Naive thymus-derived CD4-positive, alpha-beta T cell (primary cell): Measurements from ENCODE around the gene TMPRSS4. TPM values are rescaled to one million over a fixed set of nuclear protein-coding genes. Genes with fewer than 3 reads are reported as not detected.

Source experiments
- ATAC-seq: fragments of 150-1000 bp; cut with Tn5 transposase; 2 replicates; pipeline ENCODE4 v1.10.0; 2021; ENCODE audit warnings: mild to moderate bottlenecking, moderate library complexity
- CTCF ChIA-PET: fragments of 350-600 bp; sonication (Branson Sonifier 250); formaldehyde crosslinking; loops from one replicate; lab custom pipeline; 2021; ENCODE audit warnings: antibody characterized with exemption; lab: Charles Lee
- POLR2A ChIA-PET: fragments of 350-600 bp; sonication (Branson Sonifier 250); formaldehyde crosslinking; loops from one replicate; lab custom pipeline; 2021; ENCODE audit warnings: antibody characterized with exemption, inconsistent platforms; lab: Charles Lee
- DNase-seq, 9 donors: peaks; one replicate each; pipeline versions ENCODE4 v3.0.0 to v3.0.0-alpha.2; 2020 to 2022; ENCODE audit warnings: mixed read lengths in 1 of 9
- H3K27ac ChIP-seq: one replicate; pipeline ENCODE4 v1.7.0; 2013; ENCODE audit warnings: mild to moderate bottlenecking, low read depth, low read length, moderate library complexity
- H3K27me3 ChIP-seq, 2 donors: one replicate each; pipeline ENCODE4 v1.7.0; 2013; ENCODE audit warnings: low read length in 2 of 2, mild to moderate bottlenecking in 2 of 2, moderate library complexity in 2 of 2; ENCODE audit not compliant: control insufficient read depth in 2 of 2, insufficient read depth in 2 of 2
- H3K36me3 ChIP-seq, 3 experiments: 1 replicate in 2 of 3; 2 replicates in 1 of 3; pipeline ENCODE4 v1.7.0; 2013; ENCODE audit warnings: low read length in 3 of 3, mild to moderate bottlenecking in 3 of 3, moderate library complexity in 1 of 3; ENCODE audit not compliant: insufficient read depth in 3 of 3, control insufficient read depth in 2 of 3
- H3K4me1 ChIP-seq, 2 donors: one replicate each; pipeline ENCODE4 v1.7.0; 2013; ENCODE audit warnings: low read length in 2 of 2, mild to moderate bottlenecking in 2 of 2, moderate library complexity in 1 of 2; ENCODE audit not compliant: control insufficient read depth in 2 of 2, insufficient read depth in 2 of 2
- H3K4me3 ChIP-seq: 2 replicates; pipeline ENCODE4 v1.7.0; 2013; ENCODE audit warnings: mild to moderate bottlenecking, low read length
- H3K9me3 ChIP-seq, 3 experiments: 1 replicate in 2 of 3; 2 replicates in 1 of 3; pipeline ENCODE4 v1.7.0; 2013; ENCODE audit warnings: low read length in 3 of 3; ENCODE audit not compliant: control insufficient read depth in 2 of 3
- H3K27ac Mint-ChIP-seq, 9 donors: one replicate each; pipeline ENCODE4 v1.8.0; 2020 to 2022; ENCODE audit warnings: mixed read lengths in 9 of 9, mild to moderate bottlenecking in 8 of 9, moderate library complexity in 5 of 9, inconsistent platforms in 2 of 9
- H3K27me3 Mint-ChIP-seq, 5 donors: one replicate each; pipeline ENCODE4 v1.8.0; 2021 to 2022; ENCODE audit warnings: mixed read lengths in 5 of 5, mild to moderate bottlenecking in 1 of 5
- H3K36me3 Mint-ChIP-seq, 5 donors: one replicate each; pipeline ENCODE4 v1.8.0; 2020 to 2022; ENCODE audit warnings: mixed read lengths in 5 of 5, mild to moderate bottlenecking in 3 of 5, inconsistent platforms in 1 of 5
- H3K4me1 Mint-ChIP-seq, 7 donors: one replicate each; pipeline ENCODE4 v1.8.0; 2020 to 2022; ENCODE audit warnings: mixed read lengths in 7 of 7, mild to moderate bottlenecking in 3 of 7, inconsistent platforms in 1 of 7
- H3K4me3 Mint-ChIP-seq, 10 donors: one replicate each; pipeline ENCODE4 v1.8.0; 2020 to 2022; ENCODE audit warnings: mild to moderate bottlenecking in 10 of 10, mixed read lengths in 10 of 10, moderate library complexity in 6 of 10, inconsistent platforms in 2 of 10
- H3K9me3 Mint-ChIP-seq, 11 donors: one replicate each; pipeline ENCODE4 v1.8.0; 2020 to 2022; ENCODE audit warnings: mixed read lengths in 11 of 11, mild to moderate bottlenecking in 4 of 11, inconsistent platforms in 1 of 11, moderate library complexity in 1 of 11
- intact Hi-C, 2 donors: fragments of 100-400 bp; cut with micrococcal nuclease; formaldehyde crosslinking; loops; one replicate each; pipeline ENCODE4 v1.15.1; 2023
- polyA plus RNA-seq, 2 donors: library from polyadenylated mRNA; unstranded; fragments of 300-500 nt; fragmentation: Illumina TruSeq; gene quantifications; one replicate each; pipeline ENCODE4 v1.2.3, GENCODE V29; 2021
- total RNA-seq, 6 experiments: library from RNA in 5 of 6; stranded (reverse) in 5 of 6; gene quantifications; 1 replicate in 5 of 6; 2 replicates in 1 of 6; pipeline ENCODE4 v1.2.3 and lab custom pipeline; 2021 to 2026

TMPRSS4 gene
- total and polyA plus RNA-seq, 7 experiments from 2014 or later: not detected

DNA sequence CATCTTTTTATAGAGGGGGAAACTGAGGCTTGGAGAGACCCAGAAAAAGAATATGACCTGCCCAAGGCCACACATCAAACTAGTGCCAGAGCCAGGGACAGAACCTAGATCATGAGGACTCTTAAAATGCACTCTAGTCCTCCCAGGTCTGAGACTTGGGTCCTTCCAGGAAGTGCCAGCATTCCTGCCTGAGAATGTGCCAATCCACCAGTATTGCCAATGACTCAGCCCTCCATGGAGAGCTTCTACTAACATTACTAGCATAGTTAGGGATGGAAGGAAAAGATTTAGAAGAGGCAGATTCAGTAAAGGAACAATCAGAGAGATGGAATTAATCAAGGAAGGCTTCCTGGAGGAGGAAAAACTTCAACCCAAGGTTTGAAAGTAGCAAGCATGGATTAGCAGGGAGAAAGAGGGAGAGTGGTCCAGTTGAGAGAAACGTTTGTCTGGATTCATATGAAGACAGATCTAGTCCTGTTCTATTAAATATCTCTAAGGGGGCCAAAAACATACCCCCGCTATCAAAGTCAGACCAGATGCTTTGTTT lies 30.0 kb downstream of the TMPRSS4 start:
- CTCF ChIA-PET: no interaction called here
- intact Hi-C loops: no loop called here
- H3K4me1 Mint-ChIP-seq: peaks cover 0 to 2% (median 0%) of the 10 kb centered on the region in 7 donors
- H3K9me3 ChIP-seq: no peaks in the 10 kb centered on the region
- H3K27me3 ChIP-seq: no peaks in the 10 kb centered on the region
- H3K36me3 Mint-ChIP-seq: no peaks in the 10 kb centered on the region
- H3K4me3 ChIP-seq: no peak overlapping the region
- ATAC-seq: no peak
- H3K27ac ChIP-seq: no peak overlapping the region
- POLR2A ChIA-PET: no interaction called here
- no peaks in the 10 kb centered on the region for H3K4me1 ChIP-seq
- H3K27ac Mint-ChIP-seq: no peak overlapping the region
- no peak overlapping the region for H3K4me3 Mint-ChIP-seq
- no peak for DNase-seq
- H3K27me3 Mint-ChIP-seq: peaks cover 0 to 18% (median 4%) of the 10 kb centered on the region in 5 donors
- H3K9me3 Mint-ChIP-seq: no peaks in the 10 kb centered on the region
- no peaks in the 10 kb centered on the region for H3K36me3 ChIP-seq

DNA sequence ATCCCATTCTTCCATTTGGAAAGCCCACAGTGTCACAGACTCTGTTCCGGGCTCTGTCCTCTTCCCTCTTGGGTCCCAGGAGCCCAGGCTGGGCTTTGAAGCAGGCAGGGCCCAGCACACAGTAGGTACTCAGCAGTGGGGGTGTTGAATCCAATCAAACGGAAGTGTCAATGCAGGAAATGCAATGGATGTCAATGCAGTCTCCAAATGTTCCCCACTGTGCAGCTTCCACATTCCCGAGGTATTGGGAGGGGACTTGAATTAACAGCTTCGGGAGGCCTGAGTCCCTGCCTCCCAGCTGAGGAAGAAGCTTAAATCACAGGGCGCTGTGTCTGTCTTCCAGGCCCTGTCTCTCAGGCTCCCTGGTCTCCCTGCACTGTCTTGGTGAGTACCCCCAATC lies 31.6 kb downstream of the TMPRSS4 start:
- Histone ChIP-seq H3K9me3 (no peaks in the 10 kb centered on the region), H3K27me3 (no peaks in the 10 kb centered on the region), H3K4me3 (no peak overlapping the region), H3K27ac (no peak overlapping the region), H3K4me1 (no peaks in the 10 kb centered on the region), H3K36me3 (no peaks in the 10 kb centered on the region)
- Mint-ChIP-seq H3K27ac (no peak overlapping the region), H3K36me3 (no peaks in the 10 kb centered on the region), H3K4me1 (no peaks in the 10 kb centered on the region), H3K9me3 (no peaks in the 10 kb centered on the region), H3K4me3 (no peak overlapping the region), H3K27me3 (peaks cover 0 to 18% (median 8%) of the 10 kb centered on the region in 5 donors)
- POLR2A ChIA-PET: no interaction called here
- CTCF ChIA-PET: no interaction called here
- DNase-seq (no peak), ATAC-seq (no peak)
- intact Hi-C loops: no loop called here

- H3K4me1 Mint-ChIP-seq: peaks cover 0 to 3% (median 0%) of the 10 kb centered on the region in 7 donors
- DNase-seq (no peak), ATAC-seq (no peak)
- Histone ChIP-seq H3K4me3 (no peak overlapping the region), H3K27ac (no peak overlapping the region), H3K9me3 (no peaks in the 10 kb centered on the region), H3K4me1 (no peaks in the 10 kb centered on the region), H3K27me3 (no peaks in the 10 kb centered on the region), H3K36me3 (no peaks in the 10 kb centered on the region)
- H3K36me3 Mint-ChIP-seq: no peaks in the 10 kb centered on the region
- H3K27ac Mint-ChIP-seq: no peak overlapping the region
- intact Hi-C loops: no loop called here
- H3K4me3 Mint-ChIP-seq: no peak overlapping the region
- no peaks in the 10 kb centered on the region for H3K9me3 Mint-ChIP-seq
- H3K27me3 Mint-ChIP-seq: peaks cover 0 to 16% (median 9%) of the 10 kb centered on the region in 5 donors
- ChIA-PET CTCF (no interaction called here), POLR2A (no interaction called here)
Measured at GRCh38 chr11:118109231-118109630, 32.4 kb downstream of the TMPRSS4 start.

DNA sequence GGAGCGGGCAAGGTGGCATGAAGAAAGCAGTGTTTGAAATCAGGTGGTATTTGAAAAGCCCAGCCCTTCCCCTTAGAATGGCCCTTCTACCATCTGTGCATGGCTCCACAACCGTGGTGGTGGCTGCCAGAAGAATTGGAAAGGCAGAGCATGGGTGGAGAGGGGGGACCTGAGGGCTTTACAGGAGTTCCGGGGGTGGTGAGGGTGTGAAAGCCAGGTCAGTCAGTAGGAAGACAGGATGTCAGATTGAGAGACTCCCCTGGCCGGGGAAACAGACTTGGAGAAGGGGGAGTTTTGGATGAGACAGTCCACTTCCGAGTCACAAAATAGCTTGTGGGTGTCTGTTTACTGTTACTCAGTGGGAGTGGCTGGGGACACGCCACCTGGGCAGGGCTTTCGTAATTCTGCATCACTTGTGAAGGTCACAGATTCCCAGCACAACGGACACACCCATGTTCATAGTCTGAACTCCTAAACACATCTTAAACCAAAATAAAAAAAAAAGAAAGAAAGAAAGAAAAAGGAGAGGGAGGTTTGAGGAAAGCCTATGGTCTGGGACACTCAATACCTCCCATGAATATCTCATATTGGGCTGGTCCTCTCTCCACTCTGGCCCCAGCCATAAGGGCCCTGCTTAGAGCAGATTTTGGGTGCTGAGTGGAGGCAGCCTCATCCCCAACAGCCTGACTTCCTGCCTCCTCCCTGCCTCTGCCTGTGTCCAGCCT lies 34.3 kb downstream of the TMPRSS4 start:
- no peak overlapping the region for H3K27ac ChIP-seq
- no peaks in the 10 kb centered on the region for H3K27me3 ChIP-seq
- ChIA-PET CTCF (no interaction called here), POLR2A (no interaction called here)
- no peak for ATAC-seq
- DNase-seq: no peak
- intact Hi-C loops: no loop called here
- no peak overlapping the region for H3K4me3 Mint-ChIP-seq
- peaks cover 0 to 13% (median 0%) of the 10 kb centered on the region in 7 donors for H3K4me1 Mint-ChIP-seq
- H3K27me3 Mint-ChIP-seq: peaks cover 5 to 22% (median 12%) of the 10 kb centered on the region in 5 donors
- H3K36me3 ChIP-seq: no peaks in the 10 kb centered on the region
- no peaks in the 10 kb centered on the region for H3K9me3 Mint-ChIP-seq
- no peaks in the 10 kb centered on the region for H3K36me3 Mint-ChIP-seq
- H3K4me3 ChIP-seq: no peak overlapping the region
- H3K4me1 ChIP-seq: no peaks in the 10 kb centered on the region
- H3K27ac Mint-ChIP-seq: no peak overlapping the region
- H3K9me3 ChIP-seq: no peaks in the 10 kb centered on the region

- peaks cover 5 to 23% (median 12%) of the 10 kb centered on the region in 5 donors for H3K27me3 Mint-ChIP-seq
- H3K4me3 ChIP-seq: no peak overlapping the region
- no peaks in the 10 kb centered on the region for H3K36me3 Mint-ChIP-seq
- H3K27ac ChIP-seq: no peak overlapping the region
- ChIA-PET POLR2A (no interaction called here), CTCF (no interaction called here)
- ATAC-seq (no peak), DNase-seq (no peak)
- no peaks in the 10 kb centered on the region for H3K9me3 Mint-ChIP-seq
- no peak overlapping the region for H3K27ac Mint-ChIP-seq
- no peaks in the 10 kb centered on the region for H3K36me3 ChIP-seq
- no peaks in the 10 kb centered on the region for H3K27me3 ChIP-seq
- no peaks in the 10 kb centered on the region for H3K9me3 ChIP-seq
- peaks cover 0 to 13% (median 0%) of the 10 kb centered on the region in 7 donors for H3K4me1 Mint-ChIP-seq
- intact Hi-C loops: no loop called here
- no peak overlapping the region for H3K4me3 Mint-ChIP-seq
- H3K4me1 ChIP-seq: no peaks in the 10 kb centered on the region
Measured at GRCh38 chr11:118111744-118112035, 34.8 kb downstream of the TMPRSS4 start.

- no peaks in the 10 kb centered on the region for H3K4me1 ChIP-seq
- Mint-ChIP-seq H3K4me3 (no peak overlapping the region), H3K4me1 (peaks cover 0 to 20% (median 0%) of the 10 kb centered on the region in 7 donors), H3K9me3 (no peaks in the 10 kb centered on the region), H3K27me3 (peaks cover 5 to 26% (median 11%) of the 10 kb centered on the region in 5 donors), H3K36me3 (no peaks in the 10 kb centered on the region), H3K27ac (no peak overlapping the region)
- no peaks in the 10 kb centered on the region for H3K36me3 ChIP-seq
- DNase-seq (no peak), ATAC-seq (no peak)
- H3K4me3 ChIP-seq: no peak overlapping the region
- ChIA-PET CTCF (interaction anchor here (1.1 kb wide), 1 partner anchor 12 kb away, joined by 3 read pairs; no protein-coding TSS in a partner anchor), POLR2A (no interaction called here)
- intact Hi-C loops: no loop called here
- H3K27ac ChIP-seq: no peak overlapping the region
- no peaks in the 10 kb centered on the region for H3K27me3 ChIP-seq
- no peaks in the 10 kb centered on the region for H3K9me3 ChIP-seq
Measured at GRCh38 chr11:118112711-118113430, 36.0 kb downstream of the TMPRSS4 start.
